ENCODE measurements around the gene APOL6.

Gene APOL6

DNA sequence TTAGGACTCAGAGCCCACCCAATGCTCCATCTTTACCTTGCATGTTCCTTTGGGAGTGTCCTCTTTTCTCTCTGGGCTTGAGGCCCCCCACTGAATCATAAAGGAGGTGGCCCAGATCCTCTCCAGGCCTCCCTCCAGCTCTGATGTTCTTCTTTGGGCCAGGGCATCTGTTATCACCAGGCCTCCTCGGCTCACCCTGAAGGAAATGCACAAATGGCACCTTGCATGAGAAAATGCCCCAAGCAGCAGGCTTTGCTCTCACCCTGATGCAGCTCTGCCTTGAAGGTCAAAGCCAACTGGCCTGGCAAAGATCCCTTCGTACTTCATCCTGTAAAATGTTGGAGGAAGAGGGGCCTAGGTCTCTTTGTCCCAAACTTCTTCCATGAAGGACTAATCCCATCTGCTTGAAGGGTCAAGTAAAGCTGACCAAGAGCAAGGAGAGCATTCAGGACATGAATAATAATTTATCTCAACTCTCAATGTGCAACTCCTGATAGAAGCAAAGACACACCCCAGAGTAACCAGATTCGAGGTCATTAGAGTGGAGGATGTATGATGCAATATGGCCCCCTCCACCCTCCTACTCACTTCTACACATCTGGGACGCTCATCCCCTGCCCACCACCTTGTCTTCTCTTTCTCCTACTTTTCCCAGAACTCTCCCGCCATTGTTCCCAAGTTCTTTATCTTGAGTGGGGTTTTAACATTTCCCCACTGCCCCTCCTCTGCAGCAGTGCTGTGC is 9.5 kb downstream of the APOL6 start:
- no peaks in the 10 kb centered on the region for H3K27me3 ChIP-seq (replicated peaks)
- no peak overlapping the region for H3K4me3 ChIP-seq (ENCODE audit: low read depth, low read length)
- in situ Hi-C loops (cut with HindIII; ENCODE audit: low pct_ligation_motif_present, low sequenced_read_pairs), result no loop called here
- TF ChIP-seq CTCF (IDR thresholded peaks at IDR 0.05; ENCODE audit: low read depth, low read length, missing control alignments), result no peak
- peaks cover 5% of the 10 kb centered on the region for H3K36me3 ChIP-seq (replicated peaks)
- no peak for DNase-seq
- no peak overlapping the region for H3K27ac ChIP-seq

GRCh38 chr22:35660291-35661127 is 12.3 kb downstream of the APOL6 start:
- peak; percentile 13 for DNase-seq
- no peak overlapping the region for H3K27ac ChIP-seq
- H3K36me3 ChIP-seq (replicated peaks), result peaks cover 5% of the 10 kb centered on the region
- no peak overlapping the region for H3K4me3 ChIP-seq (ENCODE audit: low read depth, low read length)
- no peaks in the 10 kb centered on the region for H3K27me3 ChIP-seq (replicated peaks)
- TF ChIP-seq CTCF (IDR thresholded peaks at IDR 0.05; ENCODE audit: low read depth, low read length, missing control alignments), result no peak
- in situ Hi-C loops (cut with HindIII; ENCODE audit: low pct_ligation_motif_present, low sequenced_read_pairs), result no loop called here

GRCh38 chr22:35661464-35661863 is 13.2 kb downstream of the APOL6 start:
- Histone ChIP-seq H3K36me3 (replicated peaks) (peaks cover 5% of the 10 kb centered on the region), H3K4me3 (ENCODE audit: low read depth, low read length) (no peak overlapping the region), H3K27ac (no peak overlapping the region), H3K27me3 (replicated peaks) (no peaks in the 10 kb centered on the region)
- DNase-seq, result peak; percentile 54
- TF ChIP-seq CTCF (IDR thresholded peaks at IDR 0.05; ENCODE audit: low read depth, low read length, missing control alignments), result no peak
- in situ Hi-C loops (cut with HindIII; ENCODE audit: low pct_ligation_motif_present, low sequenced_read_pairs), result no loop called here

GRCh38 chr22:35662914-35663313 is 14.7 kb downstream of the APOL6 start:
- no peak for TF ChIP-seq CTCF (IDR thresholded peaks at IDR 0.05; ENCODE audit: low read depth, low read length, missing control alignments)
- Histone ChIP-seq H3K36me3 (replicated peaks) (peaks cover 5% of the 10 kb centered on the region), H3K27me3 (replicated peaks) (no peaks in the 10 kb centered on the region), H3K27ac (no peak overlapping the region), H3K4me3 (ENCODE audit: low read depth, low read length) (no peak overlapping the region)
- DNase-seq, result no peak
- in situ Hi-C loops (cut with HindIII; ENCODE audit: low pct_ligation_motif_present, low sequenced_read_pairs), result no loop called here

- H3K27me3 ChIP-seq (replicated peaks), result no peaks in the 10 kb centered on the region
- no peak for TF ChIP-seq CTCF (IDR thresholded peaks at IDR 0.05; ENCODE audit: low read depth, low read length, missing control alignments)
- in situ Hi-C loops (cut with HindIII; ENCODE audit: low pct_ligation_motif_present, low sequenced_read_pairs), result no loop called here
- peaks cover 5% of the 10 kb centered on the region for H3K36me3 ChIP-seq (replicated peaks)
- no peak overlapping the region for H3K27ac ChIP-seq
- no peak for DNase-seq
- no peak overlapping the region for H3K4me3 ChIP-seq (ENCODE audit: low read depth, low read length)
Measured at GRCh38 chr22:35663371-35663770, 15.1 kb downstream of the APOL6 start.
